Measurements from ENCODE around the gene HDAC4. TPM values are rescaled to one million over a fixed set of nuclear protein-coding genes. Genes with fewer than 3 reads are reported as not detected.

HDAC4 gene
- total RNA-seq, 1 donor from 2014 or later: 39.0 TPM

- TF ChIP-seq, protein P1, sequence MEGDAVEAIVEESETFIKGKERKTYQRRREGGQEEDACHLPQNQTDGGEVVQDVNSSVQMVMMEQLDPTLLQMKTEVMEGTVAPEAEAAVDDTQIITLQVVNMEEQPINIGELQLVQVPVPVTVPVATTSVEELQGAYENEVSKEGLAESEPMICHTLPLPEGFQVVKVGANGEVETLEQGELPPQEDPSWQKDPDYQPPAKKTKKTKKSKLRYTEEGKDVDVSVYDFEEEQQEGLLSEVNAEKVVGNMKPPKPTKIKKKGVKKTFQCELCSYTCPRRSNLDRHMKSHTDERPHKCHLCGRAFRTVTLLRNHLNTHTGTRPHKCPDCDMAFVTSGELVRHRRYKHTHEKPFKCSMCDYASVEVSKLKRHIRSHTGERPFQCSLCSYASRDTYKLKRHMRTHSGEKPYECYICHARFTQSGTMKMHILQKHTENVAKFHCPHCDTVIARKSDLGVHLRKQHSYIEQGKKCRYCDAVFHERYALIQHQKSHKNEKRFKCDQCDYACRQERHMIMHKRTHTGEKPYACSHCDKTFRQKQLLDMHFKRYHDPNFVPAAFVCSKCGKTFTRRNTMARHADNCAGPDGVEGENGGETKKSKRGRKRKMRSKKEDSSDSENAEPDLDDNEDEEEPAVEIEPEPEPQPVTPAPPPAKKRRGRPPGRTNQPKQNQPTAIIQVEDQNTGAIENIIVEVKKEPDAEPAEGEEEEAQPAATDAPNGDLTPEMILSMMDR (conservative IDR thresholded peaks at IDR 0.05): no peak
- H3K36me3 Mint-ChIP-seq: peaks cover 15% of the 10 kb centered on the region
- peaks cover 50% of the 10 kb centered on the region for H3K4me1 Mint-ChIP-seq (ENCODE audit: unreplicated experiment)
- peak; percentile 64 for DNase-seq (ENCODE audit: extremely low spot score, unreplicated experiment)
- no peaks in the 10 kb centered on the region for H3K9me3 Mint-ChIP-seq
- no peak overlapping the region for H3K4me3 Mint-ChIP-seq
- H3K27ac Mint-ChIP-seq: peak overlapping the region; percentile 53
- H3K27me3 Mint-ChIP-seq: no peaks in the 10 kb centered on the region
These were observed 73.8 kb downstream of the HDAC4 start for GRCh38 chr2:239326831-239327535.

DNA sequence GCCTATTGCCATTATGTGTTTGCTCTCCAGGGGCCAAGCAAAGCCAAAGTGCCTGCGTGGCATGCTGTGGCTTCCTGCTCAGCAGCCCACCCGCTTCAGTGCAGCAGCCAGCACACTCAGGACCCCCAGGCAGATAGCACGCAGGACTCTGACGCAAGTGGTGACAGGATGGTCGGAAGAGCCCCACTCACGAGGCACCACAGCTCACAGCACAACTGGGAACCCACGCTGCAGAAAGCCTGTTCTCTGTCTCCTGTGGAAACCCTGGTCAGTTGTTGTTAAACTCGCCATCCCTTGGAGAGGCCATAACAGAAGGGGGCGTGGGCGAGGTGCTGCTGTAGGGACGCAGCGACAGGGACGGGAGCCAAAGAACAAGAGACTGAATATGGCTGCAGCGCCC is 76.4 kb downstream of the HDAC4 start:
- peaks cover 19% of the 10 kb centered on the region for H3K36me3 Mint-ChIP-seq
- H3K27me3 Mint-ChIP-seq: no peaks in the 10 kb centered on the region
- no peak overlapping the region for H3K27ac Mint-ChIP-seq
- H3K4me3 Mint-ChIP-seq: no peak overlapping the region
- H3K4me1 Mint-ChIP-seq (ENCODE audit: unreplicated experiment): peaks cover 47% of the 10 kb centered on the region
- no peaks in the 10 kb centered on the region for H3K9me3 Mint-ChIP-seq
- peak; percentile 37 for DNase-seq (ENCODE audit: extremely low spot score, unreplicated experiment)
- TF ChIP-seq, protein P1 (conservative IDR thresholded peaks at IDR 0.05): no peak

DNA sequence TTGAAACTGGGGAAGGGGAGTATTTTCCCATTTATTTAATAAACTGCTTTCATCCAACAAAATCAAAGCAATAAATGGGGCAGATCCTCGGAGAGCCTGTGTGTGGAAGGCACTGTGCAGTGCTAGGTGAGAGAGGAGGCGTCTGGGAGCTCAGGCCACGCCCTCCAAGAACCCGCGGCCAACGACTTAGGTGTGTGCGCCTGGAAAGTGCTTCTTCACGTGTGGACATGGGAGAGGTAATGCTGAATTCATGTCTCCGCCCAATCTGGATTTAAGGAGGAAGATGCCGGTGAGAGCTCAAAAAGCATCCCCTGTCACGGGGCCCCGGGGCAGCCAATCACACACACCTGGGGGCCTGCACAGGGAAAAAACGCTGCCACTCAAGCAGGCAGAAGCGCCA is 77.4 kb downstream of the HDAC4 start:
- Mint-ChIP-seq H3K27me3 (no peaks in the 10 kb centered on the region), H3K36me3 (peaks cover 24% of the 10 kb centered on the region), H3K9me3 (no peaks in the 10 kb centered on the region), H3K27ac (peak overlapping the region; percentile 39), H3K4me3 (no peak overlapping the region), H3K4me1 (ENCODE audit: unreplicated experiment) (peaks cover 43% of the 10 kb centered on the region)
- DNase-seq (ENCODE audit: extremely low spot score, unreplicated experiment): no peak
- TF ChIP-seq, protein P1 (conservative IDR thresholded peaks at IDR 0.05): no peak

GRCh38 chr2:239322416-239323086 is 78.3 kb downstream of the HDAC4 start:
- Mint-ChIP-seq H3K36me3 (peaks cover 24% of the 10 kb centered on the region), H3K27me3 (no peaks in the 10 kb centered on the region), H3K4me1 (ENCODE audit: unreplicated experiment) (peaks cover 38% of the 10 kb centered on the region), H3K27ac (no peak overlapping the region), H3K4me3 (no peak overlapping the region), H3K9me3 (no peaks in the 10 kb centered on the region)
- TF ChIP-seq, protein P1 (conservative IDR thresholded peaks at IDR 0.05): no peak
- peak; percentile 53 for DNase-seq (ENCODE audit: extremely low spot score, unreplicated experiment)

GRCh38 chr2:239321596-239322415 is 79.0 kb downstream of the HDAC4 start:
- no peaks in the 10 kb centered on the region for H3K27me3 Mint-ChIP-seq
- H3K9me3 Mint-ChIP-seq: no peaks in the 10 kb centered on the region
- TF ChIP-seq, protein P1 (conservative IDR thresholded peaks at IDR 0.05): no peak
- peaks cover 28% of the 10 kb centered on the region for H3K36me3 Mint-ChIP-seq
- H3K27ac Mint-ChIP-seq: no peak overlapping the region
- no peak overlapping the region for H3K4me3 Mint-ChIP-seq
- peaks cover 42% of the 10 kb centered on the region for H3K4me1 Mint-ChIP-seq (ENCODE audit: unreplicated experiment)
- peak; percentile 25 for DNase-seq (ENCODE audit: extremely low spot score, unreplicated experiment)

All from type B pancreatic cell (in vitro differentiated cells).